ENCODE measurements around the gene SCN4B.

DNA sequence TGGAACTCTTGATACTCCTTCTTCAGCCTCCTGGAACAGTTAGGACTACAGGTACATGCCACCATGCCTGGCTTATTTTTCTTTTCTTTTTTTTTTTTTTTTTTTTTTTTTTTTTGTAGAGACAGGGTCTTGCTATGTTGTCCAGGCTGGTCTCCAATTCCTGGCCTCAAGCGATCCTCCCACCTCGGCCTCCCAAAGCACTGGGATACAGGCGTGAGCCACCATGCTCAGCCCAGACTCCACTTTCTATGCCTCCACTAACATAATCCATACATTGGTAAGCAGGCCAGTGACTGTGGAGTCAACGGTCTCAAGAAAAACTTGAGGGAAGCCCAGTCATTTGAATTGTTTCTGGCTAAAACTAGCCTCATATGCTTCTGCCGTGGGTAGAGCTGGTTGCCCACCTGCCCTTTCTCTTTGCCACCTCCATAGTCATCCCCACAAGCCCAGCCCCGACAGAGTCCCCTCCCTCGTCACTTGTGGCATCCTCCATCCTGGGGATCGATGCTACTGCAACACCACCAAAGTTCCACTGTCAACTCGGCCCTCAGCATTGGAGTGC is 21.5 kb upstream of the SCN4B start:
- TF ChIP-seq, protein P1, sequence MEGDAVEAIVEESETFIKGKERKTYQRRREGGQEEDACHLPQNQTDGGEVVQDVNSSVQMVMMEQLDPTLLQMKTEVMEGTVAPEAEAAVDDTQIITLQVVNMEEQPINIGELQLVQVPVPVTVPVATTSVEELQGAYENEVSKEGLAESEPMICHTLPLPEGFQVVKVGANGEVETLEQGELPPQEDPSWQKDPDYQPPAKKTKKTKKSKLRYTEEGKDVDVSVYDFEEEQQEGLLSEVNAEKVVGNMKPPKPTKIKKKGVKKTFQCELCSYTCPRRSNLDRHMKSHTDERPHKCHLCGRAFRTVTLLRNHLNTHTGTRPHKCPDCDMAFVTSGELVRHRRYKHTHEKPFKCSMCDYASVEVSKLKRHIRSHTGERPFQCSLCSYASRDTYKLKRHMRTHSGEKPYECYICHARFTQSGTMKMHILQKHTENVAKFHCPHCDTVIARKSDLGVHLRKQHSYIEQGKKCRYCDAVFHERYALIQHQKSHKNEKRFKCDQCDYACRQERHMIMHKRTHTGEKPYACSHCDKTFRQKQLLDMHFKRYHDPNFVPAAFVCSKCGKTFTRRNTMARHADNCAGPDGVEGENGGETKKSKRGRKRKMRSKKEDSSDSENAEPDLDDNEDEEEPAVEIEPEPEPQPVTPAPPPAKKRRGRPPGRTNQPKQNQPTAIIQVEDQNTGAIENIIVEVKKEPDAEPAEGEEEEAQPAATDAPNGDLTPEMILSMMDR (IDR thresholded peaks at IDR 0.05; ENCODE audit: extremely low read depth in 1 of 2, insufficient read depth in 1 of 2, low read depth in 1 of 2, low read length in 2 of 2): no peak
- TF ChIP-seq POLR2A (IDR thresholded peaks at IDR 0.05; ENCODE audit: low read depth, low read length) (no peak), EZH2 (IDR thresholded peaks at IDR 0.05; ENCODE audit: borderline replicate concordance, low read depth, low read length, severe bottlenecking) (no peak), MYC (IDR thresholded peaks at IDR 0.05; ENCODE audit: low read depth, low read length) (no peak), JUN (IDR thresholded peaks at IDR 0.05; ENCODE audit: borderline replicate concordance, insufficient read depth, insufficient read length, low read depth) (no peak), POLR2AphosphoS5 (IDR thresholded peaks at IDR 0.05; ENCODE audit: insufficient read depth, low read depth, low read length) (no peak), GATA2 (IDR thresholded peaks at IDR 0.05; ENCODE audit: insufficient read depth, insufficient read length, low read depth, low read length) (no peak)
